GM10266 (cell line): ENCODE results near the gene AKAP6.

Experiments
- DNase-seq: peaks from one replicate; pipeline ENCODE4 v3.0.0; 2012; ENCODE audit errors: extremely low spot score
- CTCF ChIP-seq: IDR thresholded peaks from 2 replicates; pipeline ENCODE4 v1.5.1; 2012; ENCODE audit warnings: mild to moderate bottlenecking, low read depth; ENCODE audit not compliant: control insufficient read depth, insufficient read depth; ENCODE audit errors: missing control alignments

AKAP6 gene

GRCh38 chr14:32419429-32419828 lies 90.3 kb downstream of the AKAP6 start:
- TF ChIP-seq CTCF, result no peak
- DNase-seq, result no peak

- no peak for DNase-seq
- no peak for TF ChIP-seq CTCF
Measured at GRCh38 chr14:32421781-32422180, 92.7 kb downstream of the AKAP6 start.

- no peak for DNase-seq
- no peak for TF ChIP-seq CTCF
Measured at GRCh38 chr14:32422440-32422839, 93.3 kb downstream of the AKAP6 start.

GRCh38 chr14:32426028-32426427 lies 96.9 kb downstream of the AKAP6 start:
- DNase-seq, result no peak
- no peak for TF ChIP-seq CTCF

GRCh38 chr14:32426586-32427388 lies 97.7 kb downstream of the AKAP6 start:
- TF ChIP-seq CTCF, result no peak
- DNase-seq, result no peak

GRCh38 chr14:32427726-32428528 lies 98.8 kb downstream of the AKAP6 start:
- no peak for DNase-seq
- no peak for TF ChIP-seq CTCF

GRCh38 chr14:32428875-32429274 lies 99.8 kb downstream of the AKAP6 start:
- DNase-seq, result no peak
- no peak for TF ChIP-seq CTCF
